ENCODE results near the gene APOM.

Gene APOM

GRCh38 chr6:31658158-31658688 lies 2.5 kb downstream of the APOM start:
- DNase-seq (ENCODE audit: low read depth), result no peak

GRCh38 chr6:31658983-31659648 lies 3.4 kb downstream of the APOM start:
- DNase-seq (ENCODE audit: low read depth), result no peak

- no peak for DNase-seq (ENCODE audit: low read depth)
These were observed 4.1 kb downstream of the APOM start for GRCh38 chr6:31659649-31660380.

- DNase-seq (ENCODE audit: low read depth), result peak; percentile 70
These were observed 4.9 kb downstream of the APOM start, which contains the start of gene C6orf47 for GRCh38 chr6:31660381-31661261. TSS of gene C6orf47 (minus strand) at chr6:31660778. CDS start at chr6:31659947, 831 bp downstream.

- DNase-seq (ENCODE audit: low read depth), result no peak
These were observed 5.8 kb downstream of the APOM start for GRCh38 chr6:31661262-31662123.

- DNase-seq (ENCODE audit: low read depth), result no peak
These were observed 6.5 kb downstream of the APOM start for GRCh38 chr6:31662124-31662723.

- DNase-seq (ENCODE audit: low read depth), result no peak
These were observed 7.6 kb downstream of the APOM start for GRCh38 chr6:31663126-31663960.

- DNase-seq (ENCODE audit: low read depth), result no peak
These were observed 8.5 kb downstream of the APOM start for GRCh38 chr6:31663961-31664789.

GRCh38 chr6:31664790-31665500 lies 9.3 kb downstream of the APOM start, which contains the start of gene GPANK1:
TSS of gene GPANK1 (minus strand) at chr6:31664997. CDS start at chr6:31664478, 519 bp downstream.
- DNase-seq (ENCODE audit: low read depth), result peak; percentile 86

GRCh38 chr6:31665501-31666336 lies 10.0 kb downstream of the APOM start, which contains the start of gene CSNK2B:
TSS of gene CSNK2B (plus strand) at chr6:31666080. CDS start at chr6:31666832, 752 bp downstream.
- peak; percentile 95 for DNase-seq (ENCODE audit: low read depth)

GRCh38 chr6:31666337-31666965 lies 10.8 kb downstream of the APOM start:
- no peak for DNase-seq (ENCODE audit: low read depth)

- DNase-seq (ENCODE audit: low read depth), result no peak
These were observed 14.0 kb downstream of the APOM start, which contains the start of gene LY6G5B for GRCh38 chr6:31669676-31670075. TSS of gene LY6G5B (plus strand) at chr6:31669976. CDS start at chr6:31670951, 975 bp downstream.

- DNase-seq (ENCODE audit: low read depth), result no peak
These were observed 20.7 kb downstream of the APOM start for GRCh38 chr6:31676322-31676903.

- no peak for DNase-seq (ENCODE audit: low read depth)
These were observed 21.2 kb downstream of the APOM start for GRCh38 chr6:31676904-31677303.

- no peak for DNase-seq (ENCODE audit: low read depth)
These were observed 22.3 kb downstream of the APOM start for GRCh38 chr6:31677955-31678354.

Measured in activated T-cell treated with anti-CD3 and anti-CD28 coated beads for 1 hour (primary cell).